ENCODE measurements around the gene RCE1. TPM values are rescaled to one million over a fixed set of nuclear protein-coding genes. Genes with fewer than 3 reads are reported as not detected.
A peak's percentile ranks its signal among the peaks of the same experiment; 100 is the strongest.

Gene RCE1
- total and polyA plus RNA-seq, 2 experiments from 2014 or later: 19.8 to 41.4 TPM

GRCh38 chr11:66882561-66883015, 39.3 kb downstream of the RCE1 start:
- Histone ChIP-seq H3K9me3 (ENCODE audit: low read depth) (no peaks in the 10 kb centered on the region), H3K4me3 (no peak overlapping the region), H3K4me2 (no peak overlapping the region), H2AFZ (no peak overlapping the region), H3K4me1 (ENCODE audit: insufficient read depth) (peaks cover 16% of the 10 kb centered on the region), H3K27ac (no peak overlapping the region), H3K79me2 (peaks cover 2% of the 10 kb centered on the region), H3K9me2 (replicated peaks; ENCODE audit: insufficient read depth) (no peaks in the 10 kb centered on the region), H4K20me1 (ENCODE audit: insufficient read depth, poor library complexity, severe bottlenecking) (no peaks in the 10 kb centered on the region), H3K27me3 (no peaks in the 10 kb centered on the region), H3K36me3 (replicated peaks; ENCODE audit: insufficient read depth, low read depth) (no peaks in the 10 kb centered on the region)
- DNase-seq (ENCODE audit: low spot score): no peak
- 87% methylated on average over 14 of the region's 14 CpGs for WGBS (ENCODE audit: low lambda C conversion rate, missing lambda C conversion rate)
- no peak for TF ChIP-seq EZH2phosphoT487 (IDR thresholded peaks at IDR 0.05; ENCODE audit: low read depth, severe bottlenecking, unreplicated experiment)
- no peak for TF ChIP-seq EZH2 (IDR thresholded peaks at IDR 0.05; ENCODE audit: borderline replicate concordance)
- TF ChIP-seq CTCF (IDR thresholded peaks at IDR 0.05; ENCODE audit: poor library complexity): no peak

GRCh38 chr11:66883016-66883965, 40.0 kb downstream of the RCE1 start:
- Histone ChIP-seq H3K9me3 (ENCODE audit: low read depth) (no peaks in the 10 kb centered on the region), H3K4me3 (no peak overlapping the region), H3K79me2 (peaks cover 2% of the 10 kb centered on the region), H3K27me3 (no peaks in the 10 kb centered on the region), H3K9me2 (replicated peaks; ENCODE audit: insufficient read depth) (no peaks in the 10 kb centered on the region), H3K4me1 (ENCODE audit: insufficient read depth) (peaks cover 13% of the 10 kb centered on the region), H3K27ac (no peak overlapping the region), H4K20me1 (ENCODE audit: insufficient read depth, poor library complexity, severe bottlenecking) (no peaks in the 10 kb centered on the region), H3K36me3 (replicated peaks; ENCODE audit: insufficient read depth, low read depth) (no peaks in the 10 kb centered on the region), H3K4me2 (no peak overlapping the region), H2AFZ (no peak overlapping the region)
- DNase-seq (ENCODE audit: low spot score): peak; percentile 72
- TF ChIP-seq CTCF (IDR thresholded peaks at IDR 0.05; ENCODE audit: poor library complexity) (peak; percentile 53), EZH2phosphoT487 (IDR thresholded peaks at IDR 0.05; ENCODE audit: low read depth, severe bottlenecking, unreplicated experiment) (no peak), EZH2 (IDR thresholded peaks at IDR 0.05; ENCODE audit: borderline replicate concordance) (no peak)
- WGBS (ENCODE audit: low lambda C conversion rate, missing lambda C conversion rate): 63% methylated on average over 28 of the region's 29 CpGs

GRCh38 chr11:66884443-66884842, 41.2 kb downstream of the RCE1 start:
- H4K20me1 ChIP-seq (ENCODE audit: insufficient read depth, poor library complexity, severe bottlenecking): no peaks in the 10 kb centered on the region
- no peaks in the 10 kb centered on the region for H3K27me3 ChIP-seq
- H3K4me2 ChIP-seq: no peak overlapping the region
- no peaks in the 10 kb centered on the region for H3K9me2 ChIP-seq (replicated peaks; ENCODE audit: insufficient read depth)
- TF ChIP-seq EZH2phosphoT487 (IDR thresholded peaks at IDR 0.05; ENCODE audit: low read depth, severe bottlenecking, unreplicated experiment): no peak
- no peak for TF ChIP-seq EZH2 (IDR thresholded peaks at IDR 0.05; ENCODE audit: borderline replicate concordance)
- DNase-seq (ENCODE audit: low spot score): no peak
- H3K9me3 ChIP-seq (ENCODE audit: low read depth): no peaks in the 10 kb centered on the region
- H3K27ac ChIP-seq: no peak overlapping the region
- H2AFZ ChIP-seq: no peak overlapping the region
- H3K36me3 ChIP-seq (replicated peaks; ENCODE audit: insufficient read depth, low read depth): no peaks in the 10 kb centered on the region
- H3K4me1 ChIP-seq (ENCODE audit: insufficient read depth): peaks cover 10% of the 10 kb centered on the region
- peaks cover 2% of the 10 kb centered on the region for H3K79me2 ChIP-seq
- WGBS (ENCODE audit: low lambda C conversion rate, missing lambda C conversion rate): 89% methylated on average over 4 of the region's 4 CpGs
- H3K4me3 ChIP-seq: no peak overlapping the region

- TF ChIP-seq EZH2 (IDR thresholded peaks at IDR 0.05; ENCODE audit: borderline replicate concordance) (no peak), CTCF (IDR thresholded peaks at IDR 0.05; ENCODE audit: poor library complexity) (no peak), EZH2phosphoT487 (IDR thresholded peaks at IDR 0.05; ENCODE audit: low read depth, severe bottlenecking, unreplicated experiment) (no peak)
- no peaks in the 10 kb centered on the region for H3K79me2 ChIP-seq
- H3K4me3 ChIP-seq: no peak overlapping the region
- H4K20me1 ChIP-seq (ENCODE audit: insufficient read depth, poor library complexity, severe bottlenecking): no peaks in the 10 kb centered on the region
- no peak overlapping the region for H2AFZ ChIP-seq
- 75% methylated on average over 4 of the region's 4 CpGs for WGBS (ENCODE audit: low lambda C conversion rate, missing lambda C conversion rate)
- H3K9me2 ChIP-seq (replicated peaks; ENCODE audit: insufficient read depth): no peaks in the 10 kb centered on the region
- H3K9me3 ChIP-seq (ENCODE audit: low read depth): no peaks in the 10 kb centered on the region
- no peak for DNase-seq (ENCODE audit: low spot score)
- no peaks in the 10 kb centered on the region for H3K36me3 ChIP-seq (replicated peaks; ENCODE audit: insufficient read depth, low read depth)
- no peaks in the 10 kb centered on the region for H3K27me3 ChIP-seq
- H3K27ac ChIP-seq: no peak overlapping the region
- peaks cover 10% of the 10 kb centered on the region for H3K4me1 ChIP-seq (ENCODE audit: insufficient read depth)
- no peak overlapping the region for H3K4me2 ChIP-seq
Measured at GRCh38 chr11:66885469-66885868, 42.2 kb downstream of the RCE1 start.
